CD14-positive monocyte (primary cell): ENCODE results near the gene TSPAN33. TPM values are rescaled to one million over a fixed set of nuclear protein-coding genes. Genes with fewer than 3 reads are reported as not detected.
"Not testable (repeated sequence)": the region's sequence is repeated elsewhere in the genome, so short reads cannot be mapped to it uniquely, and the experiment has no call there.

Experiments
- DNase-seq, 3 donors: peaks; one replicate each; pipeline ENCODE4 v3.0.0-alpha.2; 2011 to 2022
- H2AFZ ChIP-seq: 2 replicates; pipeline ENCODE4 v1.6.0; 2012; ENCODE audit warnings: mild to moderate bottlenecking, low read depth, low read length, inconsistent platforms; ENCODE audit not compliant: insufficient read depth, poor library complexity, severe bottlenecking
- H3K27ac ChIP-seq, 2 donors: 1 replicate in 1 of 2; 2 replicates in 1 of 2; pipeline ENCODE4 v1.5.1; 2012 to 2013; ENCODE audit warnings: low read length in 2 of 2, control low read depth in 1 of 2, inconsistent platforms in 1 of 2, low read depth in 1 of 2, mild to moderate bottlenecking in 1 of 2
- H3K27me3 ChIP-seq, 2 donors: one replicate each; pipeline versions ENCODE4 v1.6.0 to v1.6.1; 2011 to 2013; ENCODE audit warnings: low read length in 2 of 2; ENCODE audit not compliant: control insufficient read depth in 2 of 2, insufficient read depth in 2 of 2
- H3K36me3 ChIP-seq, 2 donors: replicated peaks in 1 of 2; 1 replicate in 1 of 2; 2 replicates in 1 of 2; pipeline versions ENCODE4 v1.5.1 to v1.6.1; 2012 to 2013; ENCODE audit warnings: low read length in 2 of 2, control low read depth in 1 of 2, inconsistent platforms in 1 of 2, mild to moderate bottlenecking in 1 of 2; ENCODE audit not compliant: insufficient read depth in 2 of 2, control insufficient read depth in 1 of 2
- H3K4me1 ChIP-seq, 2 donors: 1 replicate in 1 of 2; 2 replicates in 1 of 2; pipeline versions ENCODE4 v1.5.1 to v1.6.1; 2012 to 2013; ENCODE audit warnings: low read length in 2 of 2, control low read depth in 1 of 2, inconsistent platforms in 1 of 2, mild to moderate bottlenecking in 1 of 2, moderate library complexity in 1 of 2; ENCODE audit not compliant: insufficient read depth in 2 of 2, control insufficient read depth in 1 of 2
- H3K4me2 ChIP-seq: replicated peaks from 2 replicates; pipeline ENCODE3; 2012; ENCODE audit warnings: low read length, moderate library complexity, mild to moderate bottlenecking; ENCODE audit not compliant: poor library complexity, severe bottlenecking; ENCODE audit errors: extremely low read depth
- H3K4me3 ChIP-seq, 3 experiments: fragments of 200-600 bp in 1 of 3; sonication (generic) in 1 of 3; replicated peaks in 1 of 3; 1 replicate in 2 of 3; 2 replicates in 1 of 3; pipeline ENCODE4 v1.5.1; 2011 to 2013; ENCODE audit warnings: low read length in 3 of 3, mild to moderate bottlenecking in 3 of 3, control low read depth in 2 of 3, low read depth in 2 of 3, inconsistent platforms in 1 of 3, moderate library complexity in 1 of 3
- H3K79me2 ChIP-seq: 2 replicates; pipeline ENCODE4 v1.6.0; 2012; ENCODE audit warnings: mild to moderate bottlenecking, control low read depth, inconsistent platforms, low read length, moderate library complexity; ENCODE audit not compliant: insufficient read depth
- H3K9ac ChIP-seq: 2 replicates; pipeline ENCODE4 v1.6.0; 2017; ENCODE audit warnings: low read length, mild to moderate bottlenecking; ENCODE audit not compliant: insufficient read depth, poor library complexity, severe bottlenecking
- H3K9me3 ChIP-seq, 2 donors: replicated peaks in 1 of 2; 1 replicate in 1 of 2; 2 replicates in 1 of 2; pipeline versions ENCODE4 v1.5.1 to v1.6.1; 2012 to 2013; ENCODE audit warnings: low read length in 2 of 2, control low read depth in 1 of 2; ENCODE audit not compliant: control insufficient read depth in 1 of 2, insufficient read depth in 1 of 2
- H4K20me1 ChIP-seq: 2 replicates; pipeline ENCODE4 v1.6.0; 2012; ENCODE audit warnings: mild to moderate bottlenecking, low read length, control low read depth, moderate library complexity; ENCODE audit not compliant: insufficient read depth
- H3K27ac Mint-ChIP-seq, 7 donors: one replicate each; pipeline ENCODE4 v1.8.0; 2020; ENCODE audit warnings: mild to moderate bottlenecking in 7 of 7, mixed read lengths in 7 of 7, moderate library complexity in 6 of 7, inconsistent platforms in 2 of 7
- H3K27me3 Mint-ChIP-seq, 3 donors: one replicate each; pipeline ENCODE4 v1.8.0; 2021 to 2022; ENCODE audit warnings: low read depth in 3 of 3, mild to moderate bottlenecking in 3 of 3, mixed read lengths in 3 of 3, moderate library complexity in 3 of 3, inconsistent platforms in 1 of 3
- H3K36me3 Mint-ChIP-seq, 2 donors: one replicate each; pipeline ENCODE4 v1.8.0; 2020; ENCODE audit warnings: mixed read lengths in 2 of 2, inconsistent platforms in 1 of 2, mild to moderate bottlenecking in 1 of 2
- H3K4me1 Mint-ChIP-seq: one replicate; pipeline ENCODE4 v1.8.0; 2020; ENCODE audit warnings: mild to moderate bottlenecking, mixed read lengths
- H3K4me3 Mint-ChIP-seq, 2 donors: one replicate each; pipeline ENCODE4 v1.8.0; 2020; ENCODE audit warnings: mild to moderate bottlenecking in 2 of 2, mixed read lengths in 2 of 2, moderate library complexity in 1 of 2
- H3K9me3 Mint-ChIP-seq, 7 donors: one replicate each; pipeline ENCODE4 v1.8.0; 2020 to 2022; ENCODE audit warnings: mixed read lengths in 7 of 7, mild to moderate bottlenecking in 6 of 7, moderate library complexity in 6 of 7, inconsistent platforms in 2 of 7
- WGBS: methylation state at CpG from one replicate; pipeline ENCODE4 v1.1.5; 2013; ENCODE audit warnings: missing lambda C conversion rate; ENCODE audit not compliant: insufficient coverage; 5-methylcytosine and 5-hydroxymethylcytosine counted together
- intact Hi-C, 2 donors: fragments of 100-400 bp; cut with micrococcal nuclease; formaldehyde crosslinking; loops; one replicate each; pipeline versions ENCODE4 v1.15.0 to v1.15.1; 2023
- polyA plus RNA-seq, 3 donors: library from polyadenylated mRNA; depleted of rRNA in 1 of 3; unstranded in 2 of 3; stranded (reverse) in 1 of 3; fragments of 300-500 nt in 2 of 3; fragments of >200 nt in 1 of 3; fragmentation: Illumina TruSeq in 2 of 3; gene quantifications; 1 replicate in 2 of 3; 2 replicates in 1 of 3; pipeline ENCODE4 v1.2.3, GENCODE V29; 2012 to 2021
- small RNA-seq: library from RNA; depleted of rRNA; stranded (forward); fragments of <200 nt; gene quantifications from one replicate; pipeline ENCODE3, GENCODE V24; 2012; ENCODE audit warnings: low read depth; ENCODE audit not compliant: insufficient read length
- TF ChIP-seq, protein P1 (sequence below): fragments of 200-600 bp; IDR thresholded peaks from one replicate; pipeline ENCODE4 v1.8.0; 2022; ENCODE audit warnings: antibody characterized with exemption, mild to moderate bottlenecking

Gene TSPAN33
- polyA plus RNA-seq, 3 donors = 2.9 to 7.5 (median 4.4) TPM

DNA sequence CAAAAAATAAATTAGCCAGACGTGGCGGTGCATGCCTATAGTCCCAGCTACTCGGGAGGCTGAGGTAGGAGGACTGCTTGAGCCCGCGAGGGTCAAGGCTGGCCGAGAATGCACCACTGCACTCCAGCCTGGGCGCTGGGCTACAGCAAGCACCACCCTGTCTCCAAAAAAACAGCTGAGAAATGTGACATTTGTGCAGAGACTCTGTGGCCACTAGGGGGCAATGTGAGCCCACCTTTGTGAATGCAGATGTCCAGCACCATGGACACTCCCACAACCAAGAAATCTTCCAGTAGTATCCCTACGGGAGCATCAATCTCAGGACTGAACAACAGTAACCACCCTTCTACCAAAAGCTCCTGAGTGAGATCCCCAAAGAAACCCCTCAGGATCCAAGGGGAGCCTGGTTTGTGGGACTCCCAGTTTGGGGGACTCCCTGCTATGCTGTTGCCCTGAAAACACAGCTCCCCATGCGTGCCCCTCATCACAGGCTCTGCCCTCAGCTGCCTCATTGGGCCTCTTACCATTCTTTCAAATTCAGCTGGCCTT is 74.1 kb downstream of the TSPAN33 start:
- H3K27me3 Mint-ChIP-seq = peaks cover 0 to 9% (median 6%) of the 10 kb centered on the region in 3 donors
- DNase-seq = peak; percentile 73 to 81 (median 78)
- no peaks in the 10 kb centered on the region for H3K9me3 ChIP-seq
- peaks cover 2 to 13% (median 5%) of the 10 kb centered on the region in 7 donors for H3K9me3 Mint-ChIP-seq
- H3K4me3 Mint-ChIP-seq = peak overlapping the region in 1 of 2 donors; percentile 12
- H3K27ac ChIP-seq = no peak overlapping the region
- H3K4me3 ChIP-seq = no peak overlapping the region
- peaks cover 13 to 18% of the 10 kb centered on the region in 2 donors for H3K4me1 ChIP-seq
- H3K36me3 Mint-ChIP-seq = no peaks in the 10 kb centered on the region
- TF ChIP-seq, protein P1, sequence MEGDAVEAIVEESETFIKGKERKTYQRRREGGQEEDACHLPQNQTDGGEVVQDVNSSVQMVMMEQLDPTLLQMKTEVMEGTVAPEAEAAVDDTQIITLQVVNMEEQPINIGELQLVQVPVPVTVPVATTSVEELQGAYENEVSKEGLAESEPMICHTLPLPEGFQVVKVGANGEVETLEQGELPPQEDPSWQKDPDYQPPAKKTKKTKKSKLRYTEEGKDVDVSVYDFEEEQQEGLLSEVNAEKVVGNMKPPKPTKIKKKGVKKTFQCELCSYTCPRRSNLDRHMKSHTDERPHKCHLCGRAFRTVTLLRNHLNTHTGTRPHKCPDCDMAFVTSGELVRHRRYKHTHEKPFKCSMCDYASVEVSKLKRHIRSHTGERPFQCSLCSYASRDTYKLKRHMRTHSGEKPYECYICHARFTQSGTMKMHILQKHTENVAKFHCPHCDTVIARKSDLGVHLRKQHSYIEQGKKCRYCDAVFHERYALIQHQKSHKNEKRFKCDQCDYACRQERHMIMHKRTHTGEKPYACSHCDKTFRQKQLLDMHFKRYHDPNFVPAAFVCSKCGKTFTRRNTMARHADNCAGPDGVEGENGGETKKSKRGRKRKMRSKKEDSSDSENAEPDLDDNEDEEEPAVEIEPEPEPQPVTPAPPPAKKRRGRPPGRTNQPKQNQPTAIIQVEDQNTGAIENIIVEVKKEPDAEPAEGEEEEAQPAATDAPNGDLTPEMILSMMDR = peak; percentile 92
- intact Hi-C loops = loop anchor here (1.0 to 10.0 kb wide), 3 partner anchors 52 to 256 kb away; no protein-coding TSS in a partner anchor
- no peak overlapping the region for H3K4me2 ChIP-seq
- no peaks in the 10 kb centered on the region for H3K27me3 ChIP-seq
- H2AFZ ChIP-seq = peak overlapping the region; percentile 53
- peaks cover 21% of the 10 kb centered on the region for H3K4me1 Mint-ChIP-seq
- no peaks in the 10 kb centered on the region for H3K36me3 ChIP-seq
- WGBS = 12% methylated on average over 9 of the region's 9 CpGs
- no peaks in the 10 kb centered on the region for H4K20me1 ChIP-seq
- no peak overlapping the region for H3K9ac ChIP-seq
- no peak overlapping the region for H3K27ac Mint-ChIP-seq
- no peaks in the 10 kb centered on the region for H3K79me2 ChIP-seq

DNA sequence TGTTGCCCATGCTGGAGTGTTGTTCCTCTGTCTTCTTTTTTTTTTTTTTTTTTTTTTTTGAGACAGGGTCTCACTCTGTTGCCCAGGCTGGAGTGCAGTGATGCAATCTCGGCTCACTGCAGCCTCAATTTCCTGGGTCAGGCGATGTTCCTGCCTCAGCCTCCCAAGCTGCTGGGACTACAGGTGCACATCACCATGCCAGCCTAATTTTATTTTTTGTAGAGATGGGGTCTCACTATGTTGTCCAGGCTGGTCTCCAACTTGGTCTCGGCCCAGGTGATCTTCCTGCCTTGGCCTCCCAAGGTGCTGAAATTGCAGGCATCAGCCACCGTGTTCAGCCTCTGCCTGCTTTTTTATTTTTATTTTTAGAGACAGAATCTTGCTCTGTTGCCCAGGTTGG is 74.7 kb downstream of the TSPAN33 start:
- H3K4me1 ChIP-seq = peaks cover 17 to 21% of the 10 kb centered on the region in 2 donors
- not testable (repeated sequence) for H2AFZ ChIP-seq, H4K20me1 ChIP-seq, H3K79me2 ChIP-seq, H3K4me3 Mint-ChIP-seq, H3K27ac ChIP-seq, H3K27ac Mint-ChIP-seq, H3K36me3 Mint-ChIP-seq, H3K9me3 ChIP-seq, H3K27me3 ChIP-seq, H3K4me2 ChIP-seq, H3K36me3 ChIP-seq, DNase-seq, H3K4me3 ChIP-seq, H3K27me3 Mint-ChIP-seq, H3K9ac ChIP-seq
- Mint-ChIP-seq H3K9me3 (peaks cover 2 to 11% (median 5%) of the 10 kb centered on the region in 7 donors), H3K4me1 (peaks cover 19% of the 10 kb centered on the region)
- intact Hi-C loops = loop anchor here (2.0 to 10.0 kb wide), 2 partner anchors 52 to 256 kb away; no protein-coding TSS in a partner anchor
- WGBS = 89% methylated on average over 3 of the region's 4 CpGs

Small RNA genes lying within 50 kb of the gene (small RNA-seq; reads per million reads assigned to genes)
- gene RNY1P11 = 0.71 reads per million

Other genes with a start within 250 kb of the TSPAN33 start
- under 1 TPM in 2 of 3 donors, not detected in 1; 0.11 to 0.16 TPM for gene KCP, start 234.0 kb upstream of the TSPAN33 start, polyA plus RNA-seq
- gene IRF5, start 206.8 kb upstream of the TSPAN33 start, polyA plus RNA-seq = 100 to 1,000 TPM; 130 to 170 (median 155) TPM
- 10 to 100 TPM; 17.0 to 23.8 (median 19.7) TPM for gene TNPO3, start 89.6 kb upstream of the TSPAN33 start, polyA plus RNA-seq
- gene SMO, start 43.9 kb downstream of the TSPAN33 start, polyA plus RNA-seq = under 1 TPM in 1 of 3 donors, not detected in 2; 0.07 TPM
- 10 to 100 TPM; 10.7 to 14.6 (median 12.1) TPM for gene AHCYL2, start 80.3 kb downstream of the TSPAN33 start, polyA plus RNA-seq